GM18508 (cell line): ENCODE measurements around the gene CAMTA1.

Source experiments
- ATAC-seq: cut with Tn5 transposase; IDR thresholded peaks from one replicate; pipeline ENCODE4 v1.9.1; 2021; ENCODE audit warnings: moderate number of reproducible peaks; ENCODE audit not compliant: insufficient read depth, unreplicated experiment

Gene CAMTA1

DNA sequence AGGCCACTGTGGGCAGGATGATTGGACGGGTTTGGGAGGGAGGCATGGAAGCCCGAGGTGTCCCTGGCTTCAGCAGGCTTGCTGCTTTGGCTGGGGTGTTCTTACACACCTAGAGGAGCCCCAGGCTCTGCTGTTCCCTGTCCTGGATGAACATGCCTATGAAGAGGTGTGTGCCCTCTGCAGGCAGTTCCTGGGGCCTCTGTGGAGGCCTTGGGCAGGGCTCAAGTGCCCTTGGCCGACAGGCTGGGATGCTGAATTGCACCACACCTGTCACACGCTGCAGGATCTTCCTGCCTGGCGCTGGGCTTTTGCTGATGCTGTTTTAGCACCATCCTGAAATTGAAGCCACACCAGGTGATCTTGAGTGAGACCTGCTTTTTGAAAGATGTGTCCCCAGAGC is 570.8 kb downstream of the CAMTA1 start:
- ATAC-seq: no peak

- ATAC-seq: no peak
Observed at GRCh38 chr1:7358425-7358824, 573.2 kb downstream of the CAMTA1 start.

DNA sequence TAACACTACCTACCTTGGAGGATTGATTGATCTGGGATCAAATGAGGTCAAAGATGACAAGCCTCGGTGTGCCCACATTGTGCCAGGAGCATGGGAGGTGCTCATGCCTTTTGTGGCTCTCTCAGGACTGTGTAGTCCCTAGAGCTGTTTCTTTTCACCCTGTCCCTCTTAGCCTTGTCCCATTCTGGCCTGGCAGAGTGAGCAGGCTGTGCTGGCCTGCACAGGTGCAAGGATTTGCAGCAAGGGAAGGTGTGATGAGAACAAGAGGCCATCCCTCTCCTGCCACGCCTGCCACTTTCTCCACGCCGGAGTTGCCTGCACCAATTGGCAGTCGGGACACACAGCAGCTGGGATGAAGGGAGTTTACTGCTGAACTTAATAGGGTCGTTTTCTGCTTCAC is 575.3 kb downstream of the CAMTA1 start:
- no peak for ATAC-seq

DNA sequence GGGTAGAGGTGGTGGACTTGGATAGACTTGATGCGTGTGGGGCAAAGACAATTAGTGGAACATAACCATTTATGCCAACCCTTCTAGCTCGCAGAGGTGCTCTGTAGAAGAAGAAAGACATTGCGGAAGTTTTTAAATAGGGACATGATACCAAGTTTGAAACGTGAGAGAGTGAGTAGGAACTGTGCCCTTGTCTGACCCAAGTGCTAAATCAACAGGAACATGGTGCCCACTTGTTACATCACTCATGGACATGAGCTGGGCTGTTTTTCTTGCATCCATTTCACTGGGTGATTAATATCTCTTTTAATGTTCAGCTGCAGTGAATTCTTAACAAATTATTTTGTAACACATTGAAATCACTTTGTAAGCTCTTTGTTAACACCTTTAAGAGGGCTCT is 577.7 kb downstream of the CAMTA1 start:
- ATAC-seq: no peak

DNA sequence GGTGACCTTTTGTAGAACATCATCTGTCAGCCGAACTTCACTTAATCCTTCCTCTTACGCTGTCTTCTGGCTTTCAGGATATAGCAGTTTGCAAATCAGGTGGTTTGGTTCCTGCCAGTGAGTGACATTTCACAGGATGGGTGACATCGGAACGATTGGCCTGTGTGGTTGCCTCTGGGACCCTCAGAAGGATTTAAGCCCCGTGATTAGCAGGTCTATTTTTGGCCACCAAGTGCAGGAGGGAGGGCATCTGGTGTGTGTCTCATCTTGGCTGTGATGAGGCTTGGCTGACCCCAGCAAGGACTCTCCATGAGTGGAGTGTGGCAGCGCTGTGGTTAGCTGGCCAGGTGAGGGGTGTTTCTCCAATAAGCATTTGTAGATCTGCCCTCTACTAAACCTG is 578.2 kb downstream of the CAMTA1 start:
- ATAC-seq: no peak

DNA sequence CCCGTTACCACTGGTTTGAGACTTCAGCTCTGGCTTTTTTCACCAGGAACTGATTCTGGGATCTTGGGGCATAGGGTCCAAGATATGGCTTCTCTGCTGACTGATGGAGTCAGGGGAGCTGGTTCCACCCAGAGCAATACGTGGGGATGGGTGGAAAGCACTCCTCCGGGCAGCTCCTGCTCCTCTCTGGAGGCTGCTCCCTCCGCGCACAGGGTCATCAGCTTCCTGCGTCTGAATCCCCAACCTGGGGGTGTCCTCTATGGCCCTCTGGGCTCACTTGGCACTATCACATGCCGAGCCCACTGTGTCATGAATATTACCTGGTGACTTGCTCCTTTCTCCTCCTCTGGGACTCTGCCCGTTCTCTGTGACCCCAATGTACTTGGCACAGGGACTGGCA is 580.5 kb downstream of the CAMTA1 start:
- no peak for ATAC-seq

DNA sequence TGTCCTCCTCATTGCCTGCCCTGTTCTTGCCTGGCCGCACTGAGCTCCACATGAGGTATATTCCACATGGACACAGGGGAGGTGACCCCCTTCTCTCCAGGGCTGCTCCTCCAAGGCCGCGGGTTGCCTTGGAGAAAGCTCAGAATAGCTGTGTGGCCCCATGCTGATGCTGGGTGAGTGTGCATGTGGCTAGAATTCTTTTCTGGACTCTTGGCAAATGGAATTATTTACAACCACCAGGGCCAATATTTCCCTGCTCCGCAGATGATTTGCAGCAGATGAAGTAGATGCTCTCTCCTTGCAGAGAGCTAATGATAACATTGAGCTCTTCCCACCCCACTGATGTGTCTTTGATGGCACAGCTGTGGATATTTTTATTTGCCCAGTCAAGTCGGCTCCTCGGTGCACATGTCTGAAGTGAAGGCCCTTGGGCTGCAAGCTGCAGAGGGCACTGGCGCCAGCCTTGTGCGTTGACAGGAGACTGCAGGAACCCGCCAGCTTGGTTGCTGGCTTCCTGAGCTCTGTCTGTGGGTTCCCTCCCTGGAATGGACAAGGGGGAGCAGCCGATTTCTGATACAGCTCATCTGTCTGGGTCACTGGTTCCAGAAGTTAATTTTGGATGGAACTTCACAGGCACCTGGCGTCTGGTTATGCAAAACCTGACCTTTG is 581.2 kb downstream of the CAMTA1 start:
- ATAC-seq: no peak

DNA sequence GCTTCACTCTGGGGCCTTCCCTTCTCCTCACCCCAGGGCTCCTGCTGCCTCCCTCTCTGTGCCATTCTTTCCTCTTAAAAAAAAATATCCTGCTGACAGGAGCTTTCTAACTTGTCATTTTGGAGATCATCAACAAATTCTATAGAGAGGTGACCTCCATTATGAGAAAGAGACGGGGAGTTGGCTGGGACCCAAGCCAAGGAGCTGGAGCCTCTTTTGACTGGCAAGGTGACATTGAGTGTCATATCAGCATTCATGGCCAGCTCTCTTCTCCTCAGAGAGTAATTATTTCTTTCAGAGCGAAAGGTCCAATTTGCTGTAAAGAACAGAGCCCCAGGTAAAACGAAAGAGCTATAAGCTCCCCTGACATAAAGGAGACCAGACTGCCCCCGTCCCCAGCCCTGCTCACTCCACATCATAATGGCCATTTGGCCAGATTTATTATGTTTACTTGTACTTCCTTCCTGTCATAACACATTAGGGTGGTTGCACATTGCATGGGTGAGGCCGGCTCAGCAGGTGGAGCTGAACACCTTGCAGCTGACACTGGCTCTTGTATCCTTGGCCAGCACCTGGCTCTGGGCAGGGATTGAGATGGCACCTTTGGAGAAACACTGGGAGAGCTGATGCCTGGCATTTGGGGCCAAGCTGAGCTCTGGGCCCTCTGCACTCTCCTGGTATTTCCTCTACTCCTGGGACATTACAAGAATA is 581.9 kb downstream of the CAMTA1 start:
- no peak for ATAC-seq

GRCh38 chr1:7369866-7370265 is 584.6 kb downstream of the CAMTA1 start:
- no peak for ATAC-seq

DNA sequence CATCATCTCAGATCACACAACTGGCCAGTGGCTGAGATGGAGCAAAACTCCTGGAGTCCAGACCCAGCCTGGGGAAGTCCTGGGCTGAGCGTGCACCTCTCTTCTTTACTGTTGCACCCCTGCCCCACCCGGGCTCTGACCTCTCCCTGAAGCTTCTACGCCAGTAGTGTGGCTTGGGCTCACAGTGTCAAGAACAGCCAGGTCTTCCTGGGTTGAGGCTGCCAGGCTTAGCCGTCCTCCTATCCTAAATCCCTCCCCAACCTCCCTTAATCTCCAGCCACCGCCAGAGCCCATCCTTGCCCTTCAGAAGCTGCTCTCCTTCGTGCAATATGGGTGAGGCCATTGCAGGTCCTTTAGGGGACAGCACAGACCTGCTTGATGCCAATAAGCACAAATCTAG is 586.7 kb downstream of the CAMTA1 start:
- ATAC-seq: no peak

GRCh38 chr1:7372477-7373120 is 587.3 kb downstream of the CAMTA1 start:
- no peak for ATAC-seq

DNA sequence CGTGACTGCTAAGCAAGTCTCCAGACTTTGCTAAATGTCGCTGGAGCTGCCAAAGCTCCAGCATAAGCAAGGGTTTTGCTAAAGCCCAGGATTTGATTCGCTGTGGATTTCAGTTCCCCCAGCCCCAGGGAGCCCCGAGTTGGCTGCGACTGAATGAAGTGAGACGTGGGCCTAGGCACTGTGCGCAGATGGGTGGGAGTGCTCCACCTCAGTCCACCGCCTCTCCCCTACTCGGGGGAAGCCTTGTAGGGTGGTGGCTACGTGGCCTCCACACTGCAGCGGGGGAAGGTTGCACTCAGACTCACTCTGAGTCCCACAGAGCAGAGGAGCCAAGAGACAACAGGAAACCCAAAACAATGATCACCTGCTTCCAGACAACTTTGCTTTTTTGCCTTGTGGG is 588.0 kb downstream of the CAMTA1 start:
- ATAC-seq: no peak

DNA sequence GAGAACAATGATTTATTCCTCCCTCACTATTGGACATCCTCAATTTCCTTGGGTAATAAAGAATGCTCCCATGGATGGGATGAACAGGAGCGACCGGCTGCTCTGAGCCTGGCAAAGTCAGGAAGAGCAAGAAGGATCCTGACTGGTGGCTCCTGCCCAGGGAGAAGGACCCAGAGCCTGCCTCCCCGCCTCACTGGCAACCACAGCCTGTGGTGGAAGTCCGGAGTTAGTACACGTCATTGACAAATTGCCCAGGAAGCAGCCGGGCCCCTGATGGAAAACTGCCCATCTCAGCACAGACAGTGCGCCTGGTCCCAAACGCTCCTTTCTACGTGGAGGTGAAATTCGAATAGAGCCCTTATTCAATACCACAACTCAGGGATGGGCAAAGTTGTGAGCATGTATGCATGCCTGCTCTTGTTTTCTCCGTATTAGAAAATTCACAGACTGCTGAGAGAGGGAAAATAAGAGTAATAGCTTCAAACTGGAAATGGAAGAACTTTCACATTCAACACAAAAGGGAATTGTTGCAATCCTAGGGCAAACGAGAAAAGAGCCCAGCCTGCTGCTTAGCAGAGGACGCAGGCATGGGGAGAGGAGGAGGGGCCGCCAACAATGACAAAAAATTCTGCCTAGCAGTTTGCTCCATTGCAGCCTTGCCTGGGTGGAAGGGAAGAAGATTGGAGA is 588.8 kb downstream of the CAMTA1 start:
- no peak for ATAC-seq

- no peak for ATAC-seq
Observed at GRCh38 chr1:7374563-7375160, 589.4 kb downstream of the CAMTA1 start.

GRCh38 chr1:7375329-7375728 is 590.1 kb downstream of the CAMTA1 start:
- no peak for ATAC-seq

DNA sequence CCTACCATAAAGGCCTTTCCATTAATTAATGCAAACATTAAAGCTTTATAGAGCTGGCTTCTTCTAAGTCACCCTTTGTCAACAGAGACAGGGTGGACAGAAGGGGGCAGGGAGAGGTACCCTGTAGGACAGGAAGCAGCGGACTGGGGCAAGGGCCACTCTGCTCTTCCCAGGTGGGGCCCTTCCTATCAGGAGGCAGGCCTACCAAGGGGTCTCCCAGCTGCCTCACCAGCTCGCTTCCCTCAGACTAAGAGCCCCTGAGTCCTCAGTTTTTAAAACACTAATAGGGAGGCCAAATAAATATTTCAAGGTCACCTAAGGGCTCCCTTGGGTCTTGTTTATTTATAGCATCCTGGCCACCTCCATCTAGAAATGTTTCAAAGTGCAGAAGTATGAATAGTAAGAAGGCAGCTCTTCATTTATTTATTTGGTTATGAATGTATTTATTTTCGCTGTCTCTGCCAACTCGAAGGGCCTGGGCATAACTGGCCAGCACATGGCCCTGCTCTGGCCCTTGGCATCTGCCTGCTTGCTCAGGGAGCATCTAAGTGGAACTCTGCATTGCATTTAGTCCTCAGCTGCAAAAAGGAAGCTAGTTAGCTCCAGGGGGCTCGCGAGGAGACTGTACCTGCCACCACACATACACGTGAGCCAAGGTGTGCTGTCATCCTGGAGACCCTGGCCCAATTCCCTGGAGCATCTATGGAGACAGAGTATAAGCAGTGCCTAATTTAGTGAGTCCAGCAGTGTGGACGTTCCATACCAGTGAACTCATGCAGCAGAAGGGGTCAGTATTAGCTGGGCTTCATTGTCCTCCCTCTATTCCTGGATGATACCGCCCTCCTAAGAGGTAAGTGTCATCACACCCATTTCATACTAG is 590.8 kb downstream of the CAMTA1 start:
- ATAC-seq: no peak

DNA sequence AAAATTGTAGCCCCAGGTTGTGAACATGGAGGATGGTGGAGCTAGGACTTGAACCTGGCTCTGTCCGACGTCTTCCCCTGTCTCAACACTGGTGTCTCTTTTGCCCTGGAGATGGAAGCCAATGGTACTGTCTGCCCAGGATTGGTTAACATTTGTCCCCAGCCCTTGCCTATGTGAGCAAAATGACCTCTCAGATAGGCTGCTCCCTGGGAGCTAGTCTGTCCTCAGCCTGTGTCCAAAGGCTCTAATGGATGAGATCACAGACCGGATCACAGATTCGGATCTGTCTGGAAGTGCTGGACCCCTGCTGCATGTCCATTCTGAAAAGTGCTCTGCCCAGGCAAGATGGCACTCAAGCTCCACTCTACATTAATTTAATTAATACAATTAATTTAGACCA is 591.4 kb downstream of the CAMTA1 start:
- ATAC-seq: no peak

- ATAC-seq: no peak
Observed at GRCh38 chr1:7378346-7379130, 593.3 kb downstream of the CAMTA1 start.

- ATAC-seq: no peak
Observed at GRCh38 chr1:7379441-7379971, 594.3 kb downstream of the CAMTA1 start.
